GM12801 (cell line): ENCODE data around the gene SLC39A11.

Experiments
- CTCF ChIP-seq: IDR thresholded peaks from one replicate; pipeline ENCODE4 v1.5.1; 2011; ENCODE audit warnings: control low read depth; ENCODE audit not compliant: insufficient read length; ENCODE audit errors: extremely low read depth

The SLC39A11 gene

GRCh38 chr17:73021771-73022170 lies 70.7 kb downstream of the SLC39A11 start:
- no peak for TF ChIP-seq CTCF

- no peak for TF ChIP-seq CTCF
Observed at GRCh38 chr17:73020110-73020509, 72.4 kb downstream of the SLC39A11 start.

DNA sequence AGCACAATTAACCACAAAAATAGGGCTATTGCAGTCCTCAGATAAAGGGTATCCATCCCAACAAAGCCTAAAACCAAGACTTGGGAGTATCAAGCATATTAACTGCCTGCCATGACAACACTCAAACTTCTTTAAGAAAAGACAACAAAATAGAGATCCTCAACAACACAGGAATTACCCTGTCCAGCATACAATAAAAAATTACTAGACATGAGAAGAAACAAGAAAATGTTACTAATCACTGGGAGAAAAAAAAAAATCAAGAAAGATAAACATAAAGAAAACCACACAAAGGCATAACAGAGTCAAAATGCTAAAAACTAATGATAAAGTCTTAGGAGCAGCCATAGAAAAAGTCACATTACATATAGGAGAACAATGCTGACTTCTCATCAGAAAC lies 73.9 kb downstream of the SLC39A11 start:
- no peak for TF ChIP-seq CTCF

DNA sequence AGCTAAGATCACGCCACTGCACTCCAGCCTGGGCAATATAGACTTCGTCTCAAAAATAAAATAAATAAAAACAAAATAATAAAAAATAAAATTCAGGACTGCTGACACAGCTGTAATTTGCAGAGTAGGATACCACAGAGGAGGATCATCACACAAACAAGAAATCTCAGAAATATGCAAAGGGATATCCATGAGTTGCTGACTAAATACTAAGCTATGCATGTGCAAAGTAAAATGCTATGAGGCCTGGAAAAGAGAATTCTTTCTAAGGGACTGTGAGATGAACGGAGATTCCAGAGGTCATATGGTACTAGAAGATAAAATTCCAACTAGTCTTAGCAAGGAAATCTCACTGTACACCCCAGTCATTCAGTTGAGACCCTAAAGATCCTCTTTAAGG lies 74.8 kb downstream of the SLC39A11 start:
- TF ChIP-seq CTCF = no peak

GRCh38 chr17:73015722-73016276 lies 76.7 kb downstream of the SLC39A11 start:
- TF ChIP-seq CTCF = no peak

GRCh38 chr17:73013816-73014663 lies 78.4 kb downstream of the SLC39A11 start:
- TF ChIP-seq CTCF = no peak

- TF ChIP-seq CTCF = no peak
Observed at GRCh38 chr17:73013301-73013700, 79.2 kb downstream of the SLC39A11 start.
